ENCODE results near the gene SOD1.

The SOD1 gene

GRCh38 chr21:31668651-31669491 is 9.4 kb downstream of the SOD1 start:
- no peak overlapping the region for H3K4ac ChIP-seq (ENCODE audit: low read depth, low read length)
- no peaks in the 10 kb centered on the region for H3K79me2 ChIP-seq (ENCODE audit: control insufficient read depth, insufficient read depth, low read length, poor library complexity)
- no peak overlapping the region for H3K18ac ChIP-seq (ENCODE audit: low read length)
- H3K9ac ChIP-seq (ENCODE audit: low read length), result no peak overlapping the region
- no peak overlapping the region for H2AFZ ChIP-seq (ENCODE audit: insufficient read depth, low read length, poor library complexity)
- no peak overlapping the region for H2BK12ac ChIP-seq (ENCODE audit: low read length)
- no CpG with 5 or more reads among the region's 2 CpGs for WGBS (ENCODE audit: extremely low coverage, insufficient coverage, insufficient read length)
- H3K4me2 ChIP-seq (ENCODE audit: low read length), result no peak overlapping the region
- H3K4me3 ChIP-seq (ENCODE audit: low read depth, low read length), result no peak overlapping the region
- no peak overlapping the region for H4K12ac ChIP-seq (ENCODE audit: low read depth, low read length)
- no peak overlapping the region for H4K91ac ChIP-seq (ENCODE audit: low read depth, low read length)
- DNase-seq, result no peak
- no peak overlapping the region for H2AK5ac ChIP-seq (ENCODE audit: low read length)
- H3K4me1 ChIP-seq (ENCODE audit: control insufficient read depth in 1 of 2, insufficient read depth in 2 of 2, low read length in 2 of 2), result no peaks in the 10 kb centered on the region
- no peak overlapping the region for H3K27ac ChIP-seq (ENCODE audit: low read depth, low read length)
- H3K27me3 ChIP-seq (ENCODE audit: insufficient read depth, low read length), result no peaks in the 10 kb centered on the region
- no peak overlapping the region for H3K14ac ChIP-seq (ENCODE audit: low read length)
- no peaks in the 10 kb centered on the region for H3K79me1 ChIP-seq (ENCODE audit: low read length)
- H2BK120ac ChIP-seq (ENCODE audit: insufficient read depth, low read length, poor library complexity), result no peak overlapping the region
- peaks cover 13 to 14% of the 10 kb centered on the region in 2 experiments for H3K36me3 ChIP-seq (ENCODE audit: control insufficient read depth in 1 of 2, insufficient read depth in 2 of 2, low read length in 2 of 2)
- no peaks in the 10 kb centered on the region for H3K9me3 ChIP-seq (ENCODE audit: insufficient read depth, low read depth, low read length)
- H4K8ac ChIP-seq (ENCODE audit: low read depth, low read length), result no peak overlapping the region
- no peak overlapping the region for H2BK5ac ChIP-seq (ENCODE audit: low read depth, low read length, poor library complexity)
- no peak overlapping the region for H3K23ac ChIP-seq (ENCODE audit: low read length)

GRCh38 chr21:31670070-31670469 is 10.6 kb downstream of the SOD1 start:
- DNase-seq, result no peak
- H3K27ac ChIP-seq (ENCODE audit: low read depth, low read length), result no peak overlapping the region
- no peak overlapping the region for H2BK5ac ChIP-seq (ENCODE audit: low read depth, low read length, poor library complexity)
- H3K14ac ChIP-seq (ENCODE audit: low read length), result no peak overlapping the region
- H3K4me3 ChIP-seq (ENCODE audit: low read depth, low read length), result no peak overlapping the region
- WGBS (ENCODE audit: extremely low coverage, insufficient coverage, insufficient read length), result no CpG with 5 or more reads among the region's 6 CpGs
- H3K9me3 ChIP-seq (ENCODE audit: insufficient read depth, low read depth, low read length), result no peaks in the 10 kb centered on the region
- no peak overlapping the region for H2BK120ac ChIP-seq (ENCODE audit: insufficient read depth, low read length, poor library complexity)
- H4K8ac ChIP-seq (ENCODE audit: low read depth, low read length), result no peak overlapping the region
- H4K12ac ChIP-seq (ENCODE audit: low read depth, low read length), result no peak overlapping the region
- no peak overlapping the region for H3K4me2 ChIP-seq (ENCODE audit: low read length)
- H2AK5ac ChIP-seq (ENCODE audit: low read length), result no peak overlapping the region
- H3K9ac ChIP-seq (ENCODE audit: low read length), result no peak overlapping the region
- no peak overlapping the region for H3K18ac ChIP-seq (ENCODE audit: low read length)
- no peaks in the 10 kb centered on the region for H3K4me1 ChIP-seq (ENCODE audit: control insufficient read depth in 1 of 2, insufficient read depth in 2 of 2, low read length in 2 of 2)
- H2AFZ ChIP-seq (ENCODE audit: insufficient read depth, low read length, poor library complexity), result no peak overlapping the region
- no peak overlapping the region for H3K4ac ChIP-seq (ENCODE audit: low read depth, low read length)
- H4K91ac ChIP-seq (ENCODE audit: low read depth, low read length), result no peak overlapping the region
- no peaks in the 10 kb centered on the region for H3K79me2 ChIP-seq (ENCODE audit: control insufficient read depth, insufficient read depth, low read length, poor library complexity)
- no peak overlapping the region for H3K23ac ChIP-seq (ENCODE audit: low read length)
- no peaks in the 10 kb centered on the region for H3K27me3 ChIP-seq (ENCODE audit: insufficient read depth, low read length)
- H3K36me3 ChIP-seq (ENCODE audit: control insufficient read depth in 1 of 2, insufficient read depth in 2 of 2, low read length in 2 of 2), result peaks cover 11 to 15% of the 10 kb centered on the region in 2 experiments
- no peaks in the 10 kb centered on the region for H3K79me1 ChIP-seq (ENCODE audit: low read length)
- no peak overlapping the region for H2BK12ac ChIP-seq (ENCODE audit: low read length)

GRCh38 chr21:31671146-31671716 is 11.7 kb downstream of the SOD1 start:
- H3K4me2 ChIP-seq (ENCODE audit: low read length), result no peak overlapping the region
- H3K27me3 ChIP-seq (ENCODE audit: insufficient read depth, low read length), result no peaks in the 10 kb centered on the region
- no CpG with 5 or more reads among the region's 12 CpGs for WGBS (ENCODE audit: extremely low coverage, insufficient coverage, insufficient read length)
- no peak overlapping the region for H2AFZ ChIP-seq (ENCODE audit: insufficient read depth, low read length, poor library complexity)
- no peak overlapping the region for H4K12ac ChIP-seq (ENCODE audit: low read depth, low read length)
- H3K4me1 ChIP-seq (ENCODE audit: control insufficient read depth in 1 of 2, insufficient read depth in 2 of 2, low read length in 2 of 2), result no peaks in the 10 kb centered on the region
- peak overlapping the region; percentile 56 for H2BK5ac ChIP-seq (ENCODE audit: low read depth, low read length, poor library complexity)
- H3K4ac ChIP-seq (ENCODE audit: low read depth, low read length), result no peak overlapping the region
- H4K91ac ChIP-seq (ENCODE audit: low read depth, low read length), result no peak overlapping the region
- no peak overlapping the region for H3K27ac ChIP-seq (ENCODE audit: low read depth, low read length)
- peaks cover 9 to 17% of the 10 kb centered on the region in 2 experiments for H3K36me3 ChIP-seq (ENCODE audit: control insufficient read depth in 1 of 2, insufficient read depth in 2 of 2, low read length in 2 of 2)
- no peak for DNase-seq
- H2BK12ac ChIP-seq (ENCODE audit: low read length), result no peak overlapping the region
- H3K79me1 ChIP-seq (ENCODE audit: low read length), result no peaks in the 10 kb centered on the region
- no peaks in the 10 kb centered on the region for H3K79me2 ChIP-seq (ENCODE audit: control insufficient read depth, insufficient read depth, low read length, poor library complexity)
- no peak overlapping the region for H3K14ac ChIP-seq (ENCODE audit: low read length)
- H3K23ac ChIP-seq (ENCODE audit: low read length), result no peak overlapping the region
- no peak overlapping the region for H2BK120ac ChIP-seq (ENCODE audit: insufficient read depth, low read length, poor library complexity)
- no peak overlapping the region for H3K18ac ChIP-seq (ENCODE audit: low read length)
- no peak overlapping the region for H2AK5ac ChIP-seq (ENCODE audit: low read length)
- H3K9me3 ChIP-seq (ENCODE audit: insufficient read depth, low read depth, low read length), result no peaks in the 10 kb centered on the region
- no peak overlapping the region for H4K8ac ChIP-seq (ENCODE audit: low read depth, low read length)
- no peak overlapping the region for H3K4me3 ChIP-seq (ENCODE audit: low read depth, low read length)
- no peak overlapping the region for H3K9ac ChIP-seq (ENCODE audit: low read length)

- no peaks in the 10 kb centered on the region for H3K79me1 ChIP-seq (ENCODE audit: low read length)
- no peak overlapping the region for H2AFZ ChIP-seq (ENCODE audit: insufficient read depth, low read length, poor library complexity)
- no peak overlapping the region for H2BK5ac ChIP-seq (ENCODE audit: low read depth, low read length, poor library complexity)
- peaks cover 9 to 17% of the 10 kb centered on the region in 2 experiments for H3K36me3 ChIP-seq (ENCODE audit: control insufficient read depth in 1 of 2, insufficient read depth in 2 of 2, low read length in 2 of 2)
- no peak overlapping the region for H4K8ac ChIP-seq (ENCODE audit: low read depth, low read length)
- no peak overlapping the region for H3K4me2 ChIP-seq (ENCODE audit: low read length)
- H2BK12ac ChIP-seq (ENCODE audit: low read length), result no peak overlapping the region
- no peak overlapping the region for H3K4me3 ChIP-seq (ENCODE audit: low read depth, low read length)
- DNase-seq, result no peak
- H4K91ac ChIP-seq (ENCODE audit: low read depth, low read length), result no peak overlapping the region
- H2AK5ac ChIP-seq (ENCODE audit: low read length), result no peak overlapping the region
- no peak overlapping the region for H3K9ac ChIP-seq (ENCODE audit: low read length)
- WGBS (ENCODE audit: extremely low coverage, insufficient coverage, insufficient read length), result no CpG with 5 or more reads among the region's 17 CpGs
- H2BK120ac ChIP-seq (ENCODE audit: insufficient read depth, low read length, poor library complexity), result no peak overlapping the region
- no peaks in the 10 kb centered on the region for H3K9me3 ChIP-seq (ENCODE audit: insufficient read depth, low read depth, low read length)
- H3K4me1 ChIP-seq (ENCODE audit: control insufficient read depth in 1 of 2, insufficient read depth in 2 of 2, low read length in 2 of 2), result no peaks in the 10 kb centered on the region
- no peak overlapping the region for H3K27ac ChIP-seq (ENCODE audit: low read depth, low read length)
- no peaks in the 10 kb centered on the region for H3K79me2 ChIP-seq (ENCODE audit: control insufficient read depth, insufficient read depth, low read length, poor library complexity)
- H3K27me3 ChIP-seq (ENCODE audit: insufficient read depth, low read length), result no peaks in the 10 kb centered on the region
- no peak overlapping the region for H3K14ac ChIP-seq (ENCODE audit: low read length)
- no peak overlapping the region for H3K4ac ChIP-seq (ENCODE audit: low read depth, low read length)
- no peak overlapping the region for H3K23ac ChIP-seq (ENCODE audit: low read length)
- no peak overlapping the region for H3K18ac ChIP-seq (ENCODE audit: low read length)
- no peak overlapping the region for H4K12ac ChIP-seq (ENCODE audit: low read depth, low read length)
These were observed 12.4 kb downstream of the SOD1 start for GRCh38 chr21:31671931-31672330.
